ENCODE results near the gene TDP1.

- TF ChIP-seq POLR2A (IDR thresholded peaks at IDR 0.05) (no peak), CTCF (IDR thresholded peaks at IDR 0.05 in 8 of 11, conservative IDR thresholded peaks at IDR 0.05 in 3 of 11) (no peak), POLR2AphosphoS5 (IDR thresholded peaks at IDR 0.05) (no peak)
These were observed 28.4 kb upstream of the TDP1 start for GRCh38 chr14:89927186-89927865.

Data from spleen (tissue), 7 donors.